Loucy (cell line): ENCODE measurements around the gene SCYL3.
"Not testable (repeated sequence)": the region's sequence is repeated elsewhere in the genome, so short reads cannot be mapped to it uniquely, and the experiment has no call there.

Experiments
- H2AFZ ChIP-seq: fragments of 200-600 bp; sonication (generic); 2 replicates; pipeline ENCODE4 v1.6.0; 2016; ENCODE audit warnings: antibody characterized with exemption, mild to moderate bottlenecking, low read length, moderate library complexity
- H3F3A ChIP-seq: fragments of 200-600 bp; 2 replicates; pipeline ENCODE4 v1.6.0; 2016; ENCODE audit warnings: antibody characterized with exemption, low read depth, mild to moderate bottlenecking
- H3K27me3 ChIP-seq: fragments of 200-600 bp; sonication (generic); 2 replicates; pipeline ENCODE4 v1.6.1; 2014; ENCODE audit warnings: low read length, mild to moderate bottlenecking; ENCODE audit not compliant: insufficient read depth, poor library complexity, severe bottlenecking
- H3K36me3 ChIP-seq: fragments of 200-600 bp; sonication (generic); 2 replicates; pipeline ENCODE4 v1.6.1; 2016; ENCODE audit warnings: low read length; ENCODE audit not compliant: insufficient read depth
- H3K4me1 ChIP-seq: fragments of 200-600 bp; sonication (generic); 2 replicates; pipeline ENCODE4 v1.5.1; 2014; ENCODE audit warnings: low read length, mild to moderate bottlenecking; ENCODE audit not compliant: insufficient read depth, poor library complexity, severe bottlenecking
- H3K4me2 ChIP-seq: fragments of 200-600 bp; sonication (generic); 2 replicates; pipeline ENCODE4 v1.6.0; 2014; ENCODE audit warnings: antibody characterized with exemption, low read length, low read depth, mild to moderate bottlenecking; ENCODE audit not compliant: poor library complexity, severe bottlenecking
- H3K4me3 ChIP-seq: fragments of 200-600 bp; sonication (generic); 2 replicates; pipeline ENCODE4 v1.5.1; 2014; ENCODE audit warnings: low read length, mild to moderate bottlenecking, mixed read lengths; ENCODE audit not compliant: poor library complexity, severe bottlenecking
- H3K79me2 ChIP-seq: fragments of 200-600 bp; sonication (generic); 2 replicates; pipeline ENCODE4 v1.6.1; 2014; ENCODE audit warnings: low read length; ENCODE audit not compliant: insufficient read depth
- H3K9ac ChIP-seq: fragments of 200-600 bp; sonication (generic); 2 replicates; pipeline ENCODE4 v1.6.0; 2014; ENCODE audit warnings: mild to moderate bottlenecking, low read depth, low read length, moderate library complexity; ENCODE audit not compliant: poor library complexity, severe bottlenecking
- H3K9me2 ChIP-seq: fragments of 200-600 bp; sonication (generic); replicated peaks from 2 replicates; pipeline ENCODE4 v1.6.1; 2016; ENCODE audit warnings: low read depth, low read length, mixed read lengths
- H3K9me3 ChIP-seq: fragments of 200-600 bp; sonication (generic); 2 replicates; pipeline ENCODE4 v1.6.1; 2014; ENCODE audit warnings: mild to moderate bottlenecking, antibody characterized with exemption, low read length, low read depth; ENCODE audit not compliant: insufficient read depth
- H4K20me1 ChIP-seq: fragments of 200-600 bp; sonication (generic); 2 replicates; pipeline ENCODE4 v1.6.0; 2014; ENCODE audit warnings: antibody characterized with exemption, low read length, mild to moderate bottlenecking; ENCODE audit not compliant: insufficient read depth, poor library complexity, severe bottlenecking
- CTCF ChIP-seq: fragments of 200-600 bp; sonication (generic); conservative IDR thresholded peaks from 2 replicates; pipeline ENCODE4 v1.5.1; 2014; ENCODE audit warnings: mild to moderate bottlenecking, antibody characterized with exemption, low read length
- EZH2phosphoT487 ChIP-seq: fragments of 200-600 bp; IDR thresholded peaks from 2 replicates; pipeline ENCODE4 v1.6.1; 2018; ENCODE audit warnings: antibody characterized with exemption, mild to moderate bottlenecking, moderate library complexity, borderline replicate concordance

SCYL3 gene

GRCh38 chr1:169924063-169924462 lies 30.4 kb upstream of the SCYL3 start:
- no peaks in the 10 kb centered on the region for H3K9me2 ChIP-seq
- no peaks in the 10 kb centered on the region for H4K20me1 ChIP-seq
- H3K4me2 ChIP-seq = no peak overlapping the region
- no peak for TF ChIP-seq CTCF
- TF ChIP-seq EZH2phosphoT487 = no peak
- H3K9ac ChIP-seq = no peak overlapping the region
- peaks cover 6% of the 10 kb centered on the region for H3K4me1 ChIP-seq
- no peaks in the 10 kb centered on the region for H3K9me3 ChIP-seq
- H2AFZ ChIP-seq = no peak overlapping the region
- H3K36me3 ChIP-seq = no peaks in the 10 kb centered on the region
- H3F3A ChIP-seq = no peaks in the 10 kb centered on the region
- no peaks in the 10 kb centered on the region for H3K27me3 ChIP-seq
- no peak overlapping the region for H3K4me3 ChIP-seq
- no peaks in the 10 kb centered on the region for H3K79me2 ChIP-seq

GRCh38 chr1:169921080-169921479 lies 27.4 kb upstream of the SCYL3 start:
- no peaks in the 10 kb centered on the region for H3F3A ChIP-seq
- TF ChIP-seq CTCF (no peak), EZH2phosphoT487 (no peak)
- no peak overlapping the region for H3K9ac ChIP-seq
- H3K79me2 ChIP-seq = no peaks in the 10 kb centered on the region
- no peak overlapping the region for H3K4me3 ChIP-seq
- peaks cover 6% of the 10 kb centered on the region for H3K4me1 ChIP-seq
- H2AFZ ChIP-seq = no peak overlapping the region
- H3K9me2 ChIP-seq = no peaks in the 10 kb centered on the region
- no peaks in the 10 kb centered on the region for H4K20me1 ChIP-seq
- H3K4me2 ChIP-seq = no peak overlapping the region
- no peaks in the 10 kb centered on the region for H3K27me3 ChIP-seq
- no peaks in the 10 kb centered on the region for H3K9me3 ChIP-seq
- no peaks in the 10 kb centered on the region for H3K36me3 ChIP-seq

- H2AFZ ChIP-seq = no peak overlapping the region
- no peaks in the 10 kb centered on the region for H3F3A ChIP-seq
- no peak overlapping the region for H3K4me2 ChIP-seq
- no peaks in the 10 kb centered on the region for H3K9me2 ChIP-seq
- H3K36me3 ChIP-seq = no peaks in the 10 kb centered on the region
- no peak for TF ChIP-seq CTCF
- TF ChIP-seq EZH2phosphoT487 = no peak
- H3K27me3 ChIP-seq = no peaks in the 10 kb centered on the region
- H3K9ac ChIP-seq = no peak overlapping the region
- H3K4me1 ChIP-seq = no peaks in the 10 kb centered on the region
- no peak overlapping the region for H3K4me3 ChIP-seq
- H4K20me1 ChIP-seq = no peaks in the 10 kb centered on the region
- H3K9me3 ChIP-seq = no peaks in the 10 kb centered on the region
- no peaks in the 10 kb centered on the region for H3K79me2 ChIP-seq
These were observed 25.2 kb upstream of the SCYL3 start for GRCh38 chr1:169918927-169919326.

- not testable (repeated sequence) for H3K36me3 ChIP-seq, H4K20me1 ChIP-seq, H3K9me2 ChIP-seq, H3K4me2 ChIP-seq, H3K9me3 ChIP-seq, H3K79me2 ChIP-seq, H3K4me1 ChIP-seq, H3K4me3 ChIP-seq, H3K27me3 ChIP-seq, H2AFZ ChIP-seq, H3F3A ChIP-seq, H3K9ac ChIP-seq
These were observed 24.5 kb upstream of the SCYL3 start for GRCh38 chr1:169918220-169918619.
